Measurements from ENCODE around the gene SSBP2.
"Not testable (repeated sequence)": the region's sequence is repeated elsewhere in the genome, so short reads cannot be mapped to it uniquely, and the experiment has no call there.

Gene SSBP2

GRCh38 chr5:81694726-81695125 is 56.2 kb downstream of the SSBP2 start:
- TF ChIP-seq, protein P1, sequence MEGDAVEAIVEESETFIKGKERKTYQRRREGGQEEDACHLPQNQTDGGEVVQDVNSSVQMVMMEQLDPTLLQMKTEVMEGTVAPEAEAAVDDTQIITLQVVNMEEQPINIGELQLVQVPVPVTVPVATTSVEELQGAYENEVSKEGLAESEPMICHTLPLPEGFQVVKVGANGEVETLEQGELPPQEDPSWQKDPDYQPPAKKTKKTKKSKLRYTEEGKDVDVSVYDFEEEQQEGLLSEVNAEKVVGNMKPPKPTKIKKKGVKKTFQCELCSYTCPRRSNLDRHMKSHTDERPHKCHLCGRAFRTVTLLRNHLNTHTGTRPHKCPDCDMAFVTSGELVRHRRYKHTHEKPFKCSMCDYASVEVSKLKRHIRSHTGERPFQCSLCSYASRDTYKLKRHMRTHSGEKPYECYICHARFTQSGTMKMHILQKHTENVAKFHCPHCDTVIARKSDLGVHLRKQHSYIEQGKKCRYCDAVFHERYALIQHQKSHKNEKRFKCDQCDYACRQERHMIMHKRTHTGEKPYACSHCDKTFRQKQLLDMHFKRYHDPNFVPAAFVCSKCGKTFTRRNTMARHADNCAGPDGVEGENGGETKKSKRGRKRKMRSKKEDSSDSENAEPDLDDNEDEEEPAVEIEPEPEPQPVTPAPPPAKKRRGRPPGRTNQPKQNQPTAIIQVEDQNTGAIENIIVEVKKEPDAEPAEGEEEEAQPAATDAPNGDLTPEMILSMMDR (conservative IDR thresholded peaks at IDR 0.05; ENCODE audit: low read length) = no peak
- DNase-seq (ENCODE audit: low read depth) = no peak
- no peak overlapping the region for H3K4me3 ChIP-seq (ENCODE audit: low read length)

- no peak overlapping the region for H3K4me3 ChIP-seq (ENCODE audit: low read length)
- TF ChIP-seq, protein P1 (conservative IDR thresholded peaks at IDR 0.05; ENCODE audit: low read length) = no peak
- no peak for DNase-seq (ENCODE audit: low read depth)
Observed at GRCh38 chr5:81688215-81688614, 62.7 kb downstream of the SSBP2 start.

DNA sequence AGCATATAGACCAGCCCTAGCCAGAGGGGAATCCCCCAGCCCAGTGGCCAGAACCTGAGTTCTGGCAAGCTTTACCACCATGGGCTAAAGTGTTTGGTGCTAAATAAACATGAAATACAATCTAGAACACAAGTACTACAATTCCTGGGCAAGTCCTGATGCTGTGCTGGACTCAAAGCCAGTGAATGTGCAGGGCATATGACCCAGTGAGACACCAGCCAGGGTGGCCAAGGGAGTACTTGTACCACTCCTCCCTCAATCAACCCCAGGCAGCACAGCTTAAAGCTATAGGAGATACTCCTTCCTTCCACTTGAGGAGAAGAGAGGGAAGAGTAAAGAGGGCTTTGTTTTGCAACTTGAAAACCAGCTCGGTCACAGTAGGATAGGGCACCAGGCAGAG is 63.6 kb downstream of the SSBP2 start:
- no peak for DNase-seq (ENCODE audit: low read depth)
- no peak overlapping the region for H3K4me3 ChIP-seq (ENCODE audit: low read length)
- TF ChIP-seq, protein P1 (conservative IDR thresholded peaks at IDR 0.05; ENCODE audit: low read length) = no peak

DNA sequence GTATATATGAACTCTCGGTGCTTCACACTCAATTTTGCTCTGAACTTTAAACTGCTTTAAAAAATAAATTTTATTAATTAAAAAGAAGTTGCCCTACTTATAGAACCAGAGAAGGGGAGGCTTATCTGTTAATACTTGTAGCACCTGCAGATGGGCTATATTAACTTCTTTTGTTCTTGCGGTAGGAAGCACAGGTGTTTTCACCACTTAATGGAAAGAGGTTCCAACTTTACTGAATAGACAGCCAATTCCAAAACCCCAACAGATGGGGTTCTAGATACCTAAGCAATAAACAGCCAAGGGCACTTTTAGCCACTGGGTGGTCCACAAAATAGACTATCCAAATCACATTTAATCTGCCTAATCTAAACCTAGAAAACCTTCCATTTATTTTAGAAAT is 65.4 kb downstream of the SSBP2 start:
- TF ChIP-seq, protein P1 (conservative IDR thresholded peaks at IDR 0.05; ENCODE audit: low read length) = no peak
- DNase-seq (ENCODE audit: low read depth) = no peak

GRCh38 chr5:81679885-81680284 is 71.0 kb downstream of the SSBP2 start:
- DNase-seq (ENCODE audit: low read depth) = no peak
- TF ChIP-seq, protein P1 (conservative IDR thresholded peaks at IDR 0.05; ENCODE audit: low read length) = no peak
- H3K4me3 ChIP-seq (ENCODE audit: low read length) = no peak overlapping the region

More for the DNA sequence above, 65.4 kb downstream of the SSBP2 start:
- no peak overlapping the region for H3K4me3 ChIP-seq (ENCODE audit: low read length)

- no peak for DNase-seq (ENCODE audit: low read depth)
- no peak overlapping the region for H3K4me3 ChIP-seq (ENCODE audit: low read length)
- TF ChIP-seq, protein P1 (conservative IDR thresholded peaks at IDR 0.05; ENCODE audit: low read length) = no peak
Observed at GRCh38 chr5:81675420-81675819, 75.5 kb downstream of the SSBP2 start.

DNA sequence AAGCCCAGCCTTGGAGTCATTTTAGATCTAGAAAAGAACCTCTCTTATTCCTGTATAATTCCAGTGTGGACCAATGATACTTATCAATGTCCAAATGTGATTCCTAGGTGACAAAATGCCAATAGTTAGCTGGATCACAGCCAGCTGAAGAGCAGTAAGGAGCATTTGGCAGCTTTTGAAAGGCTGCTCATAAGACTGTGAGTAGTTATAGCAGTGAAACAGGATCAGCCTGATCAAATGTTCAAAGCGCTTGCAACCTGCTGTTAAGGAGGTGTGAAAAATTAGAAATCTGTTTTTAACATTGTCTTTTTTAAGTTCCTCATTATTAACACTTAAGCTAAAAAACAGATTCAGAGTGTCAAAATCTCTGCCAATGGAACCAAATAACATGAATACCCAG is 85.1 kb downstream of the SSBP2 start:
- no peak overlapping the region for H3K4me3 ChIP-seq (ENCODE audit: low read length)
- TF ChIP-seq, protein P1 (conservative IDR thresholded peaks at IDR 0.05; ENCODE audit: low read length) = no peak
- no peak for DNase-seq (ENCODE audit: low read depth)

GRCh38 chr5:81660624-81661023 is 90.3 kb downstream of the SSBP2 start:
- DNase-seq (ENCODE audit: low read depth); H3K4me3 ChIP-seq (ENCODE audit: low read length): not testable (repeated sequence)
